HG03457 (cell line): ENCODE measurements around the gene KRTAP4-3.
"Not testable (repeated sequence)": the region's sequence is repeated elsewhere in the genome, so short reads cannot be mapped to it uniquely, and the experiment has no call there.

Source experiments
- ATAC-seq: cut with Tn5 transposase; IDR thresholded peaks from one replicate; pipeline ENCODE4 v1.9.1; 2021; ENCODE audit warnings: moderate number of reproducible peaks; ENCODE audit not compliant: unreplicated experiment

Gene KRTAP4-3

DNA sequence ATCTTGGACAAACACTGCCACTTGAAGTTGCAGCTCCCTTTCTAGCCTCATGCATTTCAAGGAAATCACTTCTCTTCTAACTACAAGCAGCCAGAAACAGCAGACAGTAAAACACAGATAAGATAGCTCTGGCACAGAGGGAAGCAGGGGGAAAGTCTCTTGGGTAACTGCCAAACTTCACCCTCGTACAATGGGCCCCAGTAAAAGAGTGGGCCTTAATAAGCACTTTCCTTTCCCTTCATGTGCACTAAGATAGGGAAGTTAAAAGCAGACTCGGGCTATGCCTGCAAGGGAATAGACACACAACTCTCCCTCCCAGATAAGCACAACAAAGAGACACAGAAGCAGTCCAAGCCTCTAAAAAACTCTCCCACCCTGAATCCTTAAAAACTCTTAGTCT lies 14.2 kb downstream of the KRTAP4-3 start:
- ATAC-seq = no peak

DNA sequence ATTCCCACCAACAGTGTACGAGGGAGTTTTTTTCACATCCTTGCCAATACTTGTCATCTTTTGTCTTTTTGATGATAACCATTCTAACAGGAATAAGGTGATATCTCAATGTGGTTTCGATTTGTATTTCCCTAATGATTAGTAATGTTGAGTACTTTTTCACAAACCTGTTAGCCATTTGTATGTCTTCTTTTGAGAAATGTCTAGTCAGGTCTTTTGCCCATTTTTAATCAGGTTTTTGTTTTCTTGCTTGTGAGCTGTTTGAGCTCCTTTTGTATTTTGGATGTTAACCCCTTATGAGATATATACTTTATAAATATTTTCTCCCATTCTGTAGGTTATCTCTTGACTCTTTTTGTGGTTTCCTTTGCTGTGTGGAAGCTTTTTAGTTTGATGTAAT lies 16.5 kb downstream of the KRTAP4-3 start:
- no peak for ATAC-seq

DNA sequence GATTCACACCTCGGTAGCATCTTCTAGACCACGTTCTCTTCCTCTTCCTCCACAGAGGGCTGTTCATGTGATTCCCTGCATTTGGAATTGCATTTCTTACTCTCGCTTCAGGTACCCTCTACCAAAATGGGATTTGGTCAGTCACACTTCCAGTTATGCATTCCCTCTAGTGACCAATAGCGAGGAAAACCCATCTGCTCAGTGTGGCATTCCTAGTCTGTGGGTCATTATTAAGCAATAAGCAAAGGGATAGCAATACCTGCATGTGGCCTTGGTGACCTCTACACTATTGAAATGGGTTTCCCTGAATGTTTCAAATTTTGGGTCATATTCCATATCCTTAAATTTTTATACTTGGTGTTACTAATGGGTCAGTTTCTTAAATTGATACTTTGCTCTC lies 18.0 kb downstream of the KRTAP4-3 start:
- ATAC-seq = no peak

DNA sequence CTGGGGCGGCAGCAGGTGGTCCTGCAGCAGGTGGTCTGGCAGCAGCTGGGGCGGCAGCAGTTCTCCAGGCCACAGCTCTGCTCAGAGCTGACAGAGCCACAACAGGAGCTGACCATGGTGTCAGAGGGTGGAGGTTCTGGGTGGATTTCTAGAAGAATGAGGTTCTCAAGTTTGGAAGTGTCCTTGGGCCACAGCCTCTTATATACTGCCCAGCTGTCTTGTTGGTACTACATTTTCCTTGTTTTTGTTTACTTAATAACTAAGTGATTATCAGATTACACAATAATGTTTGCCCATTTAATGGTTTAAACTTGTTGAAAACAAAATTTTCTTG lies 18.4 kb downstream of the KRTAP4-3 start, which contains the start of gene KRTAP4-5:
Gene KRTAP4-5, minus strand, starts transcription at position 174 of the 334 bp plus-strand sequence. Its CDS starts 58 bp downstream, at position 116.
- no peak for ATAC-seq

DNA sequence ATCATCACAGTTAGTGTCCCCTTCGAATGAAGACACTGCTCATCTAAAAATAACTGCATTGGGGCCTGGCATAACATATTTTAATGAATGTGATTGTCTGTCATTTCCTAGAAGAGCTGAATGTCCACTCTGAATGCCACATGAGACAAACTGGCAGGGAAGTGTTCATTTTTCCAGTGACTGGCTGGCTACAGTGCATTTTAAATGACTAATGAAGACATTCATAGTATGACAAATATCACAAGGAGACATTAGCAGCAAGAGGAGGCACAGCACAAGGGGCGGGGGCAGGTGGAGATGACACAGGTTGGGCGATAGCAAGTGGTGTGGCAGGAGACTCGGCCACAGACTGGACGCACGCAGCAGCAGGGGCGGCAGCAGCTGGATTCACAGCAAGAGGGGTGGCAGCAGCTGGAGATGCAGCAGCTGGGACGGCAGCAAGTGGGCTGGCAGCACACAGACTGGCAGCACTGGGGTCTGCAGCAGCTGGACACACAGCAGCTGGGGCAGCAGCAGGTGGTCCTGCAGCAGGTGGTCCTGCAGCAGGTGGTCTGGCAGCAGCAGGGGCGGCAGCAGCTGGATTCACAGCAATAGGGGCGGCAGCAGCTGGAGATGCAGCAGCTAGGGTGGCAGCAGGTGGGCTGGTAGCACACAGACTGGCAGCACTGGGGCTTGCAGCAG lies 18.9 kb downstream of the KRTAP4-3 start:
- ATAC-seq = not testable (repeated sequence)

DNA sequence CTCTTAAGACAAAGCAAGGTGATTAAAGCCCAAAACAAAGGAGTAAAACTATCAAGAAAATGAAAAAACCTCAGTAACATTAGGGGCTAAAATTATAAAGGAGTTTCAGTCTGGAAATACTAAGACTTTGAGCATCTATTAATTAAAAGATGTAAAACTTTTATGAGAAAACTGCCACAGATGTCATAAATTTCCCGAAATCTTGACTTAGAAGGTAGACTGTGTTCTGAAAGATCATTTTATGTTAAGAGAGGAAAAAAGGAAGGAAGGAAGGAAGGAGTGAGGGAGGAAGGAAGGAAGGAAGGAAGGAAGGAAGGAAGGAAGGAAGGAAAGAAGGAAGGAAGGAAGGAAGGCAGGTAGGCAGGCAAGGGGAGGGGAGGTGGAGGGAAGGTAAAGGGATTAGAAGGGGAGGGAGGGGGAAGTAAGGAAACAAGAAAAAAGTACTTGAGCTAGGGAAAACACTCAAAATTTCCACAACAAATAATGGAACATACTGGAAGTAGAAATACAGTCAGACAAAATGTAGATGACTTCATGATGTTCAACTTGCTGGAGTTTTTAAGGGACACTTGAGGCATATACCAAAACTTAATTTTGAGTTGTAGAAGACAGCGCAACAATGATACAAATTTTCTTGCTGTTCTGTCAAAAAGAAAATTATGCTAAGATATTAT lies 20.4 kb downstream of the KRTAP4-3 start:
- ATAC-seq = no peak

DNA sequence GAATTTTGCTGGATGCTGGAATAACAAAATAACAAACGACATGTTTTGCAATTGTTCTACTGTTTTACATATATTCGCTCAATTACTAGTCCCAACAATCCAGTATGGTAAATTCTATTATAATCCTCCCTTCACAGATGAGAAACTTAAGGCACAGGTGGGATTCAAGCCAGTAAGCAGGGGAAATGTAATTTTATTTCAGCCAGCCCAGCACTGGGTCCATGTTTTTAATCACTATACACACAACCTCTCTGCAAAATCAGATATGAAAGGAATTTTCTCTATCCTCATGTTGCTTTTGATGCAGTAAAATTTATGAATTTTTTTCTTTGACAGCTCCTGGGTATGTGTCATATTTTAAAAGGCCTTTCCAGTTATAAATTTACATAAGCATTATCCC lies 22.8 kb downstream of the KRTAP4-3 start:
- ATAC-seq = no peak

DNA sequence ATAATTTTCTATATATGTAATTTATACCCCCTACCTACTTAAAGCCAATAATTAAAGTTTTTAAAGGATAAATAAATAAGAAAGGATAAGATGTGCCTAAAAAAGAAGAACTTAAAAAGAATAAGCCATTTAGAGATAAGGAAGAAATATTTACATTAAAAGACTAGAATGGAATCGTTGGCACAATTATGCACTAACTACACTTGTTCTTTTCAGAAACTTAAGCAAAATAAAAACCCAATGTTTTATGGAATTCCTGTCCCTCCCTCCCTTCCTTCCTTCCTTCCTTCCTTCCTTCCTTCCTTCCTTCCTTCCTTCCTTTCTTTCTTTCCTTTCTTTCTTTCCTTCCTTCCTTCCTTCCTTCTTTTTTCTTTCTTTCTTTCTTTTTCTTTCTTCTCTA lies 23.2 kb downstream of the KRTAP4-3 start:
- no peak for ATAC-seq

DNA sequence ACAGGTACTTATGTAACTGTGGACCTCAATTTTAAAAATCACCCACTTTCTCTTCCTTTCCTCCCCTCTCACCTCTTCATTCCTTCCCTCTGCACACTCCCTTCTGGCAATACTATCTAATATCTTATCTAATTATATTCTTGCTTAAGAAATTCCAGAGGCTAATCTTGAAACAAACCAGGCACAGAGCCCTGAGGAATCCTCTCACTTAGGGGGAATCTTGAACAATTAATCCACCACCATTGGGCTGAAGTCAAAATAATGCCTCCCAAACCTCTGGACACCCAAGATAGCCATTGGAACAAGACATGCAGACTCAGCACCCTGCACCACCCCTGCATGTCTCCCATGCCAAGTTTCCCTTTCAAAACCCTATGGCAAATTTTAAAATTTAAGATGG lies 26.7 kb downstream of the KRTAP4-3 start:
- ATAC-seq = no peak

DNA sequence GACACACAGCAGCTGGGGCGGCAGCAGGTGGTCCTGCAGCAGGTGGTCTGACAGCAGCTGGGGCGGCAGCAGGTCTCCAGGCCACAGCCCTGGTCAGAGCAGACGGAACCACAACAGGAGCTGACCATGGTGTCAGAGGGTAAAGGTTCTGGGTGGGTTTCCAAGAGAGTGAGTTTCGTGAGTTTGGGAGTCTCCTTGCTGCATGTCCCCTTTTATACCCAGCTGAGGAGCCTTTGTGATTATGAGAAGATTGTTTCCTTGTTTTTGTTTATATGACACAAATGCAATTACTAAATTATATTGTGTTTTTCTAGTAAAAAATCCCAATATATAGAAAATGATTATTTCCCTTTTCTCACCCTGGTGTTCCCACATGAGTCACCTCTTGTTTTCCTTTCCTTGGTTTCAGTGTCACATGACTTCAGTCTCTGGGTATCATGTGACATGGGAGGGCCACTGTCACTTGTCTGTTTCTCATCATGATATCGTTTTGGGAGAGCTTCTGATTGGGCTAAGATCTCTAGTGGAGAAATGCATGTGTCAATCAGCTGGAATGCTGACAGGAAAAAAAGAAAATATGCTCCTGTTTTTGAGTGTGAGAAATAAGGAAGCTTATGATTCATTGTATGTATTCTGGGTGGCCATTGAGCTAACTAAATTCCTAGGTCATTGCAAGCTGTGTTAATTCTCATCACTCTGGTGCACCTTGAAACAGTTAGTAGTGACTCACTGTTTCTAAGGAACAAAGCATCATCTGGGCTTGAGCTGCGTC lies 27.5 kb downstream of the KRTAP4-3 start, which contains the start of gene KRTAP4-6:
Gene KRTAP4-6, minus strand, starts transcription at position 185 of the 772 bp plus-strand sequence. Its CDS starts 57 bp downstream, at position 128.
- ATAC-seq = no peak

DNA sequence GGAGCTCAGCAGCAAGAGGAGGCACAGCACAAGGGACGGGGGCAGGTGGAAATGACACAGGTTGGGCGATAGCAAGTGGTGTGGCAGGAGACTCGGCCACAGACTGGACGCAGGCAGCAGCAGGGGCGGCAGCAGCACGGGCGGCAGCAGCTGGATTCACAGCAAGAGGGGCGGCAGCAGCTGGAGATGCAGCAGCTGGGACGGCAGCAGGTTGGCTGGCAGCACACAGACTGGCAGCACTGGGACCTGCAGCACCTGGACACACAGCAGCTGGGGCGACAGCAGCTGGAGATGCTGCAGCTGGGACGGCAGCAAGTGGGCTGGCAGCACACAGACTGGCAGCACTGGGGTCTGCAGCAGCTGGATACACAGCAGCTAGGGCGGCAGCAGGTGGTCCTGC lies 28.2 kb downstream of the KRTAP4-3 start:
- ATAC-seq = not testable (repeated sequence)

DNA sequence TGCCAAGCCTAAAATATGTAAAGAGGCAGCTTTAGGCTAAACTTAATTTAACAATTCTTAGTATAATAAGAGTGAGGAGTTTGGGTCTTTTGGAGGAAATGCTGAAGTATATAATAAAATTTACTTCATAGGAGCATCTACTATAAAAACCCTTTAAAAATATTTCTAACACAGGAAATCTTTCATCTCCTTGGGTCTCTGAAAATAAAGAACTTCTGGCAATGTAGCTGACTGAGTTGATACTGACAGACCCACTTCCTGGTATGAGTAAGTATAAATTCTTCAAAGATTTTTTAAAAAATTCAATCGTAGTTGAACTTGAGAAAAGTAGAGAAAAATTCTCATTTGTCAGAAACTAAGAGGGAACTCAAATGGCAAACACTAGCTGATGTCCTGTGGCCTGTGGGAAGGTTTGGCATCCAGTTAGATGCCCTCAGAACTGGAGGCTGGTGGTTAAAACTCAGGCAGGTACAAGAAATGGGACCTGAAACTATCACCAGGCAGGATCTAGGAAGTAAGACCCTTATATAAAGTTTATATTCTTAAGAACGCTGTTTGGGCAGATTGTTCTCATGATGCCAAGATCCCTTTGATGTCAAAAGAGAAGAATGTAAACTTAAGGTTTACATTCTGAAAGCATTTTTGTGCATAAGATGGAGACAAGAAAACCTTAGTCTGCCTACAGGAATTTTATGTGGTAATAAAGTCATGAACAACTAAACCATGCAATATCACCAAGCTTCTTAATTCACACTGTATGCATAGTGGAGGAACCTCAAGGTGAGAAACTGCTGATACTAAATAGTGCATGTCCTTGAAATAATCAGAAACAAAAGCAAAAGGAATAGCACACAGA lies 33.9 kb downstream of the KRTAP4-3 start:
- no peak for ATAC-seq

DNA sequence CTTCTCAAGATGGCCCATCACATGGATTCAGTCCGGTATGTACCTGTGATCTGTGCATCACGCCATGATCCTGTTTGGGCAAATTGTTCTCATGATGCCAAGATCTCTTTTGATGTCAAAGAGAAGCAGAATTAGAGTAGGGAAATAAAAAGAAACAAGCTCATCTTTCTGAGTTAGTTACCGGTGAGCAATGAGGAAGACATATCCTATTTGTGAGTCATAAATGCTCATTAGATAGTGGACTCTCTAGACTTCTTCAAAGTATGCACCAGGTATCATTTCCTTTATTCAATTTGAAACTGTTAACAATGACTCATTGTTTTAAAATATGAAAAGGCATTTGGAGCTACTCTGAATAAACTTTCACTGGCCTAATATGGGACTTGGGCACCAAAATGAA lies 36.0 kb downstream of the KRTAP4-3 start:
- no peak for ATAC-seq

DNA sequence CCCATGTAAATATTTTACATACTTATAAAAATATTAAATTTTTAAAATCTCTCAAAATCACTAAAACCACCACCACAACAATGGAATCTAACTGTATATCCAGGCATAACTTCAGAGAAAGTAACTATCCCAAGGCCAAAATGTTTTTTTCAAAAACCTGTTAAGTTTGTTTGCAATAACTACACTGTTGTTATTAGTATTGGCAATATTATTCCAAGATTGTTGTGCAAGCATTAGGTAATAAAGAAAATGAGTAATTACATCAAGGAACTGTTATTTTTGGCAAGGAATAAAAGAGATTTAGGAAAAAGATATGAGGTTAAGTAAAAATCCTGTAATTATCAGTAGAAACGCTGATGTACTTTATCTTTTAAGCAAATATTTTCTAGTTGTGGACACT lies 40.6 kb downstream of the KRTAP4-3 start:
- no peak for ATAC-seq

DNA sequence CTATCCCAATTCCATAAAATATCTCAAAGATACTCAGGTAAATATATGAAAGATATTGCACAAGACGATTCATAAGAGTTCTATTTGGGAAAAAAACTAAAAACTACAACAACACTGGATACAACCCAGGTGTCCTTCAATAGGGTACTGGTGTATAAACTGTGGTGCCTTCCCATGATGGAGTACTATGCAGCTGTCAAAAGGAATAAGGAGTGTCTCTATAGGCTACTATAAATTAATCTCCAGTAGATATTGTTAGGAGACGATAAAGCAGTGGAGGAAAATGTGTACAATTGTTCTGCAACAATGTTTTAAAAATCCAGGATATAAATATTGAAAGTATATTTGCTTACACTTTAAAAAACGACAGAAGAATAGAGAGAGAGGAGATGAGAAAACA lies 41.6 kb downstream of the KRTAP4-3 start:
- no peak for ATAC-seq

DNA sequence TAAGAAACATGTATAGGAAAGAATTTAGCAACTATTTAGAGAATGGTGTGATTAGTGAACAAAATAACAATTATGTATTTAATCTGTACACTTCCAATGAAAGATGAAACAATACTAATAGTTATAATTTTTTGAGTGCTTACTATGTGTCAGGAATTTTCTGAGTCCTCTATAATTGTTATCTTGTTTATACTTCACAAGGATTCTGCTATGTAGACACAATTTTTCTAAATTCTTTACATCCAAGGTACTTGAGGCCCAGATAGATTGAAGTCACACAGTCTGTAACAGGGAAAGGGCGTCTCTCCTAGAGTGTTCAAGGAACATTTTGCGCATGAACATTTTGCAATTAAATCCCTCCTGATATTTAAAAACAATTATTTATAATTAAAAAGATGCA lies 43.0 kb downstream of the KRTAP4-3 start:
- ATAC-seq = no peak

DNA sequence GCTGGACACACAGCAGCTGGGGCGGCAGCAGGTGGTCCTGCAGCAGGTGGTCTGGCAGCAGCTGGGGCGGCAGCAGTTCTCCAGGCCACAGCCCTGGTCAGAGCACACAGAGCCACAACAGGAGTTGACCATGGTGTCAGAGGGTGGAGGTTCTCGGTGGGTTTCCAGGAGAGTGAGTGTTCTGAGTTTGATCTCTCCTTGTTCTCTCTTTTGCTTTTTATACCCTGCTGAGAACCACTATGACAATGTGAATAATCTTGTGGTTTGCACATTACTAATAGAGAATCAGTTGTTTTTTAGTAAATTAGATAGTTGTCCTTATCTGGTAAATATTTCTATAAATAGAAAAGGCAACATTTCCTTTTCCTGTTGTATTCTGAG lies 44.0 kb downstream of the KRTAP4-3 start, which contains the start of gene KRTAP4-12:
Gene KRTAP4-12, minus strand, starts transcription at position 192 of the 381 bp plus-strand sequence. Its CDS starts 60 bp downstream, at position 132.
- ATAC-seq = not testable (repeated sequence)

DNA sequence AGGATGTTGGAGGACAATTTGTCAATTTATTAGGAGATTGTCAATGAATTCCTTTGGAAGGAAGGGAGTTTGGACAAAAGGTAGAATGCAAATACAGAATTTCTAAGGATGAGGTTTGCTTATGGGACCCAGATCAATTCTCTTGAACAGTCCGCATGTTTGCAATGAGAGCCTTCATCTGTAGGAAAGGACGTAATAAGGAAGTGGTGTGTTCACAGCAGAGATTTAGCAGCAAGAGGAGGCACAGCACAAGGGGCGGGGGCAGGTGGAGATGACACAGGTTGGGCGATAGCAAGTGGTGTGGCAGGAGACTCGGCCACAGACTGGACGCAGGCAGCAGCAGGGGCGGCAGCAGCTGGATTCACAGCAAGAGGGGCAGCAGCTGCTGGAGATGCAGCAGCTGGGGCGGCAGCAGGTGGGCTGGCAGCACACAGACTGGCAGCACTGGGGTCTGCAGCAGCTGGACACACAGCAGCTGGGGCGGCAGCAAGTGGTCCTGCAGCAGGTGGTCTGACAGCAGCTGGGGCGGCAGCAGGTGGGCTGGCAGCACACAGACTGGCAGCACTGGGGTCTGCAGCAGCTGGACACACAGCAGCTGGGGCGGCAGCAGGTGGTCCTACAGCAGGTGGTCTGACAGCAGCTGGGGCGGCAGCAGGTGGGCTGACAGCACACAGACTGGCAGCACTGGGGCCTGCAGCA lies 44.6 kb downstream of the KRTAP4-3 start:
- not testable (repeated sequence) for ATAC-seq

DNA sequence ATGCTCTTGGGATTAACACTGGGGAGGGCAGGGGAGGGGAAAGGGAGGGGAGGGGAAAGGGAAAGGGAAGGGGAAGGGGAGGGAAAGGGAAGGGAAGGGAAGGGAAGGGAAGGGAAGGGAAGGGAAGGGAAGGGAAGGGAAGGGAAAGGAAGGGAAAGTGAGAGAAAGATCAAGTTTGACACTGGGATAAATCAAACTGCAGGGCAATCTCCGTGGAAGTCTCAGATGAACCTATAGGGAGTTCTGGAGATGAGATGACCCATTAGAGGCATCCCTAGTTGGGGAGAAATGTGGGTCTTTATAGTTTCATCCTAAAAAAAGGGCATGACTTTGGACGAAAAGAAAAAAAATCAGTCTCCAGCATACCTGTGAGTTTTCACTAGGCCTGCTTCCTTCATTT lies 46.3 kb downstream of the KRTAP4-3 start:
- ATAC-seq = no peak
